ENCODE results near the gene CARD19.

Gene CARD19

GRCh38 chr9:93061791-93062763, 33.9 kb upstream of the CARD19 start:
- no peak for DNase-seq (ENCODE audit: low read depth in 2 of 2)

- DNase-seq (ENCODE audit: low read depth in 2 of 2), result peak; percentile 67 to 73
Observed at GRCh38 chr9:93064392-93065134, 31.5 kb upstream of the CARD19 start.

- no peak for DNase-seq (ENCODE audit: low read depth in 2 of 2)
Observed at GRCh38 chr9:93065135-93065720, 30.8 kb upstream of the CARD19 start.

- no peak for DNase-seq (ENCODE audit: low read depth in 2 of 2)
Observed at GRCh38 chr9:93066978-93067603, 28.9 kb upstream of the CARD19 start.

GRCh38 chr9:93068956-93069355, 27.1 kb upstream of the CARD19 start:
- no peak for DNase-seq (ENCODE audit: low read depth in 2 of 2)

GRCh38 chr9:93071464-93071863, 24.6 kb upstream of the CARD19 start:
- DNase-seq (ENCODE audit: low read depth in 2 of 2), result no peak

- no peak for DNase-seq (ENCODE audit: low read depth in 2 of 2)
Observed at GRCh38 chr9:93072383-93072795, 23.6 kb upstream of the CARD19 start.

- DNase-seq (ENCODE audit: low read depth in 2 of 2), result no peak
Observed at GRCh38 chr9:93076101-93076791, 19.8 kb upstream of the CARD19 start.

DNA sequence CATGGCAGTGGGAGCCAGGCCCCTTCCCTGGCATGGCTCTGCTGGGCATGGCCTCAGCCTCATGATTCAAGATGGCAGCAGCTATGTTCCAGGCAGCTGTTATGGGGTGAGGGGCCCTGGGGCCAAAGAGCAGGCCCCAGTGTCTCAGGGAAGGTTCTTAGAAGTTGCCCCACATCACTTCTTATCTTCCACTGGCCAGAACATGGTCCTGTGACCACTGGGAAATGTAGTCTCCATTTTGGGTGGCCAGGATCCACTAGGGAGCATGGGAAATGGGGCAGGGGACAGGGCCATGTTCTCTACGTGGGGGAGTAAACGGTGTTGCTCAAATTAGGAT, 19.3 kb upstream of the CARD19 start:
- DNase-seq (ENCODE audit: low read depth in 2 of 2), result no peak

DNA sequence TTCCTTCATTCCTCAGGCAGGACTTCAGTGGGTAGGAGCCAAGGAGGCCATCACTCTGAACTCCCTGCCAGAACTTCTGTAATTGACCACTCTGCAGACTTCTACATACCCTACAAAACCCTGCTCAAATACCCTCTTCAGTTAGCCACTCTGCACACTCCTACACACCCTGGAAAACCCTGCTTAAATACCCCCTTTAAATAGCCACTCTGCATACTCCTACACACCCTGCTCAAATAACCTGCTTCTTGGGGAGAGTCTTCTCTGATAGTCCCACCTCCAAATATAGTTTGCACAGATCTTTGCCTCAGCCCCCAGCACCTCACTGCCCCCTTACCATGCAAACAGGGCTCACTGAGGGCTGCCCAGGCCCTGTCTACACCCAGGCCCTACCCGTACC, 18.6 kb upstream of the CARD19 start:
- no peak for DNase-seq (ENCODE audit: low read depth in 2 of 2)

- no peak for DNase-seq (ENCODE audit: low read depth in 2 of 2)
Observed at GRCh38 chr9:93077811-93078210, 18.2 kb upstream of the CARD19 start.

DNA sequence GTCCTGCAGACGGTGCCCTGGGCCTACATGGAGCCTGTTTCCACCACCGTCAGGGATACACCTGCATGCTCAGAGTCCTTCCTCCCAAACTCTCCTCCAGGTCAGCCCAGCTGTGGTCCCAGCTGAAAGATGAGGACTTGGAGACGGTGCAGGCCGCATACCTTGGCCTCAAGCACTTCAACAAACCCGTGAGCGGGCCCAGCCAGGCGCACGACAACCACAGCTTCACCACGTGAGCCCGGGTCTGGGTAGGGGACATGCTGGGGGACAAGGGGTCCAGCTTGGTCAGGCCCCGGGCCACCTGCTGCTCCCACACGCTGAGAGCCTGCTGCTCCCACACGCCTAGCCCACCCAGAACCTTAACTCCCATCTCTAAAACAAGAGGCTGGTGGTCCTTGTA, 16.6 kb upstream of the CARD19 start:
- DNase-seq (ENCODE audit: low read depth in 2 of 2), result no peak

GRCh38 chr9:93080406-93080805, 15.6 kb upstream of the CARD19 start:
- DNase-seq (ENCODE audit: low read depth in 2 of 2), result no peak

- no peak for DNase-seq (ENCODE audit: low read depth in 2 of 2)
Observed at GRCh38 chr9:93081081-93081529, 14.9 kb upstream of the CARD19 start.

DNA sequence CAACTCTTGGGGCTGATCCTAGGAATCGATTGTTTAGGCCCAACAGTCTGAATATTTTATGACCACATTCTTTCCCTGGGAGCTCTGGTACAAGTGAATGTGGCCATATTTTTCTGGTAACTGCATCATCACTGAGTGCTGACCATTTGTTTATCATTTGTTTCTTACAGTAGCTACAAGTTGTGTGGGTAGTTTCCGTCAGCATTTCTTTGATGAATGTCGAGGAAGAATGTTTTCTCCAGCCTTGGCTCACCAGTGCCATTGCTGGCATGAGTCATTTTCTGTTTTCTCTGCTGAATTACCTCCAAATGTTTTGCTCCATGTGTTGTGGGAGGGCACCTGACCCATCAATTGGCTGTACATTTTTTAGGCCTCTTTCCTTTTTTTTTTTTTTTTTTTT, 14.1 kb upstream of the CARD19 start:
- DNase-seq (ENCODE audit: low read depth in 2 of 2), result no peak

GRCh38 chr9:93082841-93083411, 13.1 kb upstream of the CARD19 start:
- no peak for DNase-seq (ENCODE audit: low read depth in 2 of 2)

DNA sequence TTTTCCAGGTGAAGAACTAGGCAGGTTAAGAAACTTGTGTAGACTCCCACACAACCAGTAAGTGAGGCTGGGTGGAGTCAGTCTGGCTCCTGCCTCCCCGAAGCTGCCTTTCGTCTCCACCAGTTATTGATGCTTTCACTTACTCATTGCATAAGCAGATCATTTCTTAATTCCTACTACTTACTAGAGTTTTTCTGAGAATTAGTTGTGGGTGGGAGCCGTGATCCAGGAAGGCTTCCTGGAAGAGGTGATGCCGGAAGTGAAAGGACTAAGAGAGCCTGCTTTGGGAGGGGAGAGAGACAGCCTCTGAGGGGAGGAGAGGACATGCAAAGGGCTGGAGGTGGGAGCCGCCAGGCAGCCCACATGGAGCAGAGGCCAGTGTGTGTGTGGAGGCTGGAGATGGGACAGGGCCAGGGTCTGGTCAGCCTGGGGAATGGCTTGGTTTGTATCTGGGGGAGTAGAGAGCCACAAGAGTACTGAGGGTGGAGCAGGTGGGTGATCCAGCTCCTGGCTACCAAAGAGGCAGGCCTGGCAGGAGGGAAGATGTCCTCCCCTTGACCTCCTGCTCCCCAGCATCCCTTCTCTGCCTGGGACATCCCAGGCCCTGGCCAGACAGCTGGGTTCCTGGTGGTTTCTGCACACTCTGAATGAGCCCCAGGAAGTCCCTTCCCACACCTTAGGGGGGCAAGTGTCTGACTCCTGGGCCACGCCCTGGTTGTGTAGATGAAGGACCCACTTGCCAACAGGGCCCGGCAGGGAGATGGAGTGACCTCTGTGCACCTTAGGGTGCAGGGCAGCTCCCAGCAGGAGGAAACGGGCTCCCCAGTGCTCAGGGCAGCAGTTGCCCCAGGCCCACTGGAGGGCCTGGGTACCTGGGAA, 12.2 kb upstream of the CARD19 start:
- no peak for DNase-seq (ENCODE audit: low read depth in 2 of 2)

- no peak for DNase-seq (ENCODE audit: low read depth in 2 of 2)
Observed at GRCh38 chr9:93084471-93084881, 11.5 kb upstream of the CARD19 start.

DNA sequence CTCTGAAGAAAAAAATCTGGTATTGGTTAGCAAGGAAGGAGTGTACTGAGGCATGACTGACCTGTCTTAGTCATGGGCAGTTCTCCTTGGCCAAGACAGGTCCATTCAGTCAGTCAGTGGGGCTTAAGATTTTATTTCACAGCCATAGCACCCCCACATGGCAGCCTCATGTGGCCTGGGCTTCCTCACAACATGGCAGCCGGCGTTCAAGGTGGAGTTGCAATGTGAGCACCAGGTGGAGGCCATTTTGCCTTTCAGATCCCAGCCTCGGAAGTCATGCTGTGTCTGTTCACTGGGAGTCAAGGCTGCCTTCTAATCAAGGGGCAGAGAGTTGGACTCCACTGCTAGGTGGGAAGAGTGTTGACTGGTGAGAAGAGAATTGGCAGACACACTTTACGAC, 10.3 kb upstream of the CARD19 start:
- DNase-seq (ENCODE audit: low read depth in 2 of 2), result no peak
